Mucosa of rectum (tissue), 2 donors: ENCODE measurements around the gene AFP.

Experiments
- H3K27ac ChIP-seq, 2 donors: one replicate each; pipeline ENCODE4 v1.7.0; 2013; ENCODE audit warnings: inconsistent platforms in 2 of 2, low read depth in 2 of 2, low read length in 2 of 2
- H3K27me3 ChIP-seq, 2 donors: one replicate each; pipeline ENCODE4 v1.7.0; 2013; ENCODE audit warnings: low read length in 2 of 2; ENCODE audit not compliant: control insufficient read depth in 2 of 2, insufficient read depth in 2 of 2
- H3K36me3 ChIP-seq, 2 donors: one replicate each; pipeline ENCODE4 v1.7.0; 2013; ENCODE audit warnings: low read length in 2 of 2; ENCODE audit not compliant: control insufficient read depth in 2 of 2, insufficient read depth in 2 of 2
- H3K4me1 ChIP-seq, 2 donors: one replicate each; pipeline ENCODE4 v1.7.0; 2013; ENCODE audit warnings: low read length in 2 of 2, mild to moderate bottlenecking in 1 of 2; ENCODE audit not compliant: control insufficient read depth in 2 of 2, insufficient read depth in 2 of 2
- H3K4me3 ChIP-seq, 2 donors: one replicate each; pipeline ENCODE4 v1.7.0; 2013; ENCODE audit warnings: low read length in 2 of 2
- H3K9ac ChIP-seq, 2 donors: one replicate each; pipeline ENCODE4 v1.7.0; 2013; ENCODE audit warnings: low read length in 2 of 2, low read depth in 1 of 2, mild to moderate bottlenecking in 1 of 2
- H3K9me3 ChIP-seq, 2 donors: one replicate each; pipeline ENCODE4 v1.7.0; 2013; ENCODE audit warnings: low read length in 2 of 2; ENCODE audit not compliant: control insufficient read depth in 2 of 2
- donor health status: healthy.
- donor health status: Normal muscosa, but diverticular disease.

Gene AFP

DNA sequence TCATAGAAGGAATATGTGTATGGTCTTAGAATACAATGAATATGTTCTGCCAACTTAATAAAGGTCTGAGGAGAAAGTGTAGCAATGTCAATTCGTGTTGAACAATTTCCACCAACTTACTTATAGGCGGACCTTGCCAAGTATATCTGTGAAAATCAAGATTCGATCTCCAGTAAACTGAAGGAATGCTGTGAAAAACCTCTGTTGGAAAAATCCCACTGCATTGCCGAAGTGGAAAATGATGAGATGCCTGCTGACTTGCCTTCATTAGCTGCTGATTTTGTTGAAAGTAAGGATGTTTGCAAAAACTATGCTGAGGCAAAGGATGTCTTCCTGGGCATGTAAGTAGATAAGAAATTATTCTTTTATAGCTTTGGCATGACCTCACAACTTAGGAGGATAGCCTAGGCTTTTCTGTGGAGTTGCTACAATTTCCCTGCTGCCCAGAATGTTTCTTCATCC lies 22.7 kb upstream of the AFP start:
- Histone ChIP-seq H3K9ac (no peak overlapping the region), H3K4me3 (no peak overlapping the region), H3K27ac (no peak overlapping the region), H3K4me1 (no peaks in the 10 kb centered on the region), H3K9me3 (no peaks in the 10 kb centered on the region), H3K27me3 (no peaks in the 10 kb centered on the region), H3K36me3 (no peaks in the 10 kb centered on the region)

- no peaks in the 10 kb centered on the region for H3K36me3 ChIP-seq
- no peak overlapping the region for H3K9ac ChIP-seq
- no peak overlapping the region for H3K4me3 ChIP-seq
- H3K4me1 ChIP-seq = no peaks in the 10 kb centered on the region
- H3K27ac ChIP-seq = no peak overlapping the region
- H3K9me3 ChIP-seq = no peaks in the 10 kb centered on the region
- no peaks in the 10 kb centered on the region for H3K27me3 ChIP-seq
Measured at GRCh38 chr4:73414936-73415271, 21.1 kb upstream of the AFP start.

GRCh38 chr4:73415807-73416238 lies 20.2 kb upstream of the AFP start:
- Histone ChIP-seq H3K27me3 (no peaks in the 10 kb centered on the region), H3K27ac (no peak overlapping the region), H3K9me3 (no peaks in the 10 kb centered on the region), H3K4me1 (no peaks in the 10 kb centered on the region), H3K4me3 (no peak overlapping the region), H3K9ac (no peak overlapping the region), H3K36me3 (no peaks in the 10 kb centered on the region)

- Histone ChIP-seq H3K4me1 (no peaks in the 10 kb centered on the region), H3K36me3 (no peaks in the 10 kb centered on the region), H3K4me3 (no peak overlapping the region), H3K9ac (no peak overlapping the region), H3K27me3 (no peaks in the 10 kb centered on the region), H3K27ac (no peak overlapping the region), H3K9me3 (no peaks in the 10 kb centered on the region)
Measured at GRCh38 chr4:73416423-73417087, 19.5 kb upstream of the AFP start.

DNA sequence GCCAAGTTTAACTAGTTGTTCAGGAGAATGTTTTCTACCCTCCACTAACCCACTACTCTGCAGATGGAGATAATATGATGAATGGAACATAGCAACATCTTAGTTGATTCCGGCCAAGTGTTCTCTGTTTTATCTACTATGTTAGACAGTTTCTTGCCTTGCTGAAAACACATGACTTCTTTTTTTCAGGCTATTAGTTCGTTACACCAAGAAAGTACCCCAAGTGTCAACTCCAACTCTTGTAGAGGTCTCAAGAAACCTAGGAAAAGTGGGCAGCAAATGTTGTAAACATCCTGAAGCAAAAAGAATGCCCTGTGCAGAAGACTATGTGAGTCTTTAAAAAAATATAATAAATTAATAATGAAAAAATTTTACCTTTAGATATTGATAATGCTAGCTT lies 18.7 kb upstream of the AFP start:
- H3K27me3 ChIP-seq = no peaks in the 10 kb centered on the region
- H3K36me3 ChIP-seq = no peaks in the 10 kb centered on the region
- H3K9me3 ChIP-seq = no peaks in the 10 kb centered on the region
- H3K4me3 ChIP-seq = no peak overlapping the region
- no peak overlapping the region for H3K9ac ChIP-seq
- H3K4me1 ChIP-seq = no peaks in the 10 kb centered on the region
- no peak overlapping the region for H3K27ac ChIP-seq

DNA sequence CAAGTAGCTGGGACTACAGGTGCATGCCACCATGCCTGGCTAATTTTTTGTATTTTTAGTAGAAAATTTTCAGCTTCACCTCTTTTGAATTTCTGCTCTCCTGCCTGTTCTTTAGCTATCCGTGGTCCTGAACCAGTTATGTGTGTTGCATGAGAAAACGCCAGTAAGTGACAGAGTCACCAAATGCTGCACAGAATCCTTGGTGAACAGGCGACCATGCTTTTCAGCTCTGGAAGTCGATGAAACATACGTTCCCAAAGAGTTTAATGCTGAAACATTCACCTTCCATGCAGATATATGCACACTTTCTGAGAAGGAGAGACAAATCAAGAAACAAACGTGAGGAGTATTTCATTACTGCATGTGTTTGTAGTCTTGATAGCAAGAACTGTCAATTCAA lies 18.0 kb upstream of the AFP start:
- Histone ChIP-seq H3K9me3 (no peaks in the 10 kb centered on the region), H3K27ac (no peak overlapping the region), H3K36me3 (no peaks in the 10 kb centered on the region), H3K27me3 (no peaks in the 10 kb centered on the region), H3K4me1 (no peaks in the 10 kb centered on the region), H3K9ac (no peak overlapping the region), H3K4me3 (no peak overlapping the region)

- Histone ChIP-seq H3K27me3 (no peaks in the 10 kb centered on the region), H3K9ac (no peak overlapping the region), H3K9me3 (no peaks in the 10 kb centered on the region), H3K4me1 (no peaks in the 10 kb centered on the region), H3K4me3 (no peak overlapping the region), H3K27ac (no peak overlapping the region), H3K36me3 (no peaks in the 10 kb centered on the region)
Measured at GRCh38 chr4:73418677-73419076, 17.3 kb upstream of the AFP start.

DNA sequence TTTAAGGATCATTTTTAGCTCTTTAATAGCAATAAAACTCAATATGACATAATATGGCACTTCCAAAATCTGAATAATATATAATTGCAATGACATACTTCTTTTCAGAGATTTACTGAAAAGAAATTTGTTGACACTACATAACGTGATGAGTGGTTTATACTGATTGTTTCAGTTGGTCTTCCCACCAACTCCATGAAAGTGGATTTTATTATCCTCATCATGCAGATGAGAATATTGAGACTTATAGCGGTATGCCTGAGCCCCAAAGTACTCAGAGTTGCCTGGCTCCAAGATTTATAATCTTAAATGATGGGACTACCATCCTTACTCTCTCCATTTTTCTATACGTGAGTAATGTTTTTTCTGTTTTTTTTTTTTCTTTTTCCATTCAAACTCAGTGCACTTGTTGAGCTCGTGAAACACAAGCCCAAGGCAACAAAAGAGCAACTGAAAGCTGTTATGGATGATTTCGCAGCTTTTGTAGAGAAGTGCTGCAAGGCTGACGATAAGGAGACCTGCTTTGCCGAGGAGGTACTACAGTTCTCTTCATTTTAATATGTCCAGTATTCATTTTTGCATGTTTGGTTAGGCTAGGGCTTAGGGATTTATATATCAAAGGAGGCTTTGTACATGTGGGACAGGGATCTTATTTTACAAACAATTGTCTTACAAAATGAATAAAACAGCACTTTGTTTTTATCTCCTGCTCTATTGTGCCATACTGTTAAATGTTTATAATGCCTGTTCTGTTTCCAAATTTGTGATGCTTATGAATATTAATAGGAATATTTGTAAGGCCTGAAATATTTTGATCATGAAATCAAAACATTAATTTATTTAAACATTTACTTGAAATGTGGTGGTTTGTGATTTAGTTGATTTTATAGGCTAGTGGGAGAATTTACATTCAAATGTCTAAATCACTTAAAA lies 16.6 kb upstream of the AFP start:
- H3K4me1 ChIP-seq = no peaks in the 10 kb centered on the region
- no peaks in the 10 kb centered on the region for H3K36me3 ChIP-seq
- no peak overlapping the region for H3K27ac ChIP-seq
- no peaks in the 10 kb centered on the region for H3K27me3 ChIP-seq
- H3K9me3 ChIP-seq = no peaks in the 10 kb centered on the region
- H3K4me3 ChIP-seq = no peak overlapping the region
- H3K9ac ChIP-seq = no peak overlapping the region

DNA sequence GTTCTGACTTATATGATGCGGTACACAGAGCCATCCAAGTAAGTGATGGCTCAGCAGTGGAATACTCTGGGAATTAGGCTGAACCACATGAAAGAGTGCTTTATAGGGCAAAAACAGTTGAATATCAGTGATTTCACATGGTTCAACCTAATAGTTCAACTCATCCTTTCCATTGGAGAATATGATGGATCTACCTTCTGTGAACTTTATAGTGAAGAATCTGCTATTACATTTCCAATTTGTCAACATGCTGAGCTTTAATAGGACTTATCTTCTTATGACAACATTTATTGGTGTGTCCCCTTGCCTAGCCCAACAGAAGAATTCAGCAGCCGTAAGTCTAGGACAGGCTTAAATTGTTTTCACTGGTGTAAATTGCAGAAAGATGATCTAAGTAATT lies 15.4 kb upstream of the AFP start:
- Histone ChIP-seq H3K27me3 (no peaks in the 10 kb centered on the region), H3K27ac (no peak overlapping the region), H3K4me3 (no peak overlapping the region), H3K36me3 (no peaks in the 10 kb centered on the region), H3K9me3 (no peaks in the 10 kb centered on the region), H3K4me1 (no peaks in the 10 kb centered on the region), H3K9ac (no peak overlapping the region)

DNA sequence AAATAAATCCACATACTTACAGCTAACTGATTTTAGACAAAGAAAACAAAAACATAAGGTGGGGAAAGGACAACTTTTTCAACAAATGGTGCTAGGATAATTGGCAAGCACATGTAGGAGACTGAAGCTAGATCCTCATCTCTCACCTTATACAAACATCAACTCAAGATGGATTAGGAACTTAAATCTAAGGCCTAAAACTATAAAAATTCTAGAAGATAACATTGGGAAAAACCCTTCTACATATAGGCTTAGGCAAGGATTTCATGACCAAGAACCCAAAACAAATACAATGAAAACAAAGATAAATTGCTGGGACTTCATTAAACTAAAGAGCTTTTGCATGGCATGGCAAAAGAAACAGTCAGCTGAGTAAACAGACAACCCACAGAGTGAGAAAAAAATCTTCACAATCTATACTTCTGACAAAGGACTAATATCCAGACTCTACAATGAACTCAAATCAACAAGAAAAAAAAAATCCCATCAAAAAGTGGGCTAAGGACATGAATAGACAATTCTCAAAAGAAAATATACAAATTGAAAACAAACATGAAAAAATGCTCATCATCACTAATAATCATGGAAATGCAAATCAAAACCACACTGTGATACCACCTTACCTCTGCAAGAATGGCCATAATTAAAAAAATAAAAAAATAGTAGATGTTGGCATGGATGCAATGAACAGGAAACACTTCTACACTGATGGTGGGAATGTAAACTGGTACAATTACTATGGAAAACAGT lies 14.1 kb upstream of the AFP start:
- no peaks in the 10 kb centered on the region for H3K9me3 ChIP-seq
- H3K27me3 ChIP-seq = no peaks in the 10 kb centered on the region
- H3K4me3 ChIP-seq = no peak overlapping the region
- H3K36me3 ChIP-seq = no peaks in the 10 kb centered on the region
- no peaks in the 10 kb centered on the region for H3K4me1 ChIP-seq
- no peak overlapping the region for H3K9ac ChIP-seq
- H3K27ac ChIP-seq = no peak overlapping the region
